Aorta (tissue), 5 donors: ENCODE measurements around the gene NFAM1. TPM values are rescaled to one million over a fixed set of nuclear protein-coding genes. Genes with fewer than 3 reads are reported as not detected.
A peak's percentile ranks its signal among the peaks of the same experiment; 100 is the strongest.

ENCODE experiments used
- ATAC-seq: fragments of 200-7000 bp; cut with Tn5 transposase; one replicate; pipeline ENCODE4 v1.9.1; 2022; ENCODE audit warnings: moderate library complexity; ENCODE audit not compliant: low FRiP score
- DNase-seq, 2 donors: peaks; one replicate each; pipeline ENCODE4 v3.0.0-alpha.2; 2020
- H3K27ac ChIP-seq, 2 donors: one replicate each; pipeline ENCODE4 v1.5.1; 2013; ENCODE audit warnings: low read length in 2 of 2, mild to moderate bottlenecking in 2 of 2, moderate library complexity in 2 of 2, control low read depth in 1 of 2, inconsistent platforms in 1 of 2, low read depth in 1 of 2
- H3K27me3 ChIP-seq, 2 donors: one replicate each; pipeline ENCODE4 v1.6.1; 2013; ENCODE audit warnings: control low read depth in 1 of 2, low read length in 1 of 2, mild to moderate bottlenecking in 1 of 2, moderate library complexity in 1 of 2; ENCODE audit not compliant: insufficient read depth in 2 of 2, control insufficient read depth in 1 of 2
- H3K36me3 ChIP-seq, 2 donors: one replicate each; pipeline ENCODE4 v1.6.1; 2013; ENCODE audit warnings: control low read depth in 1 of 2, low read length in 1 of 2, mild to moderate bottlenecking in 1 of 2; ENCODE audit not compliant: insufficient read depth in 2 of 2, control insufficient read depth in 1 of 2
- H3K4me1 ChIP-seq, 2 donors: one replicate each; pipeline ENCODE4 v1.6.1; 2013; ENCODE audit warnings: low read length in 2 of 2, control low read depth in 1 of 2, mild to moderate bottlenecking in 1 of 2, moderate library complexity in 1 of 2; ENCODE audit not compliant: insufficient read depth in 2 of 2, control insufficient read depth in 1 of 2
- H3K4me3 ChIP-seq, 2 donors: one replicate each; pipeline ENCODE4 v1.5.1; 2013; ENCODE audit warnings: low read length in 2 of 2, control low read depth in 1 of 2, mild to moderate bottlenecking in 1 of 2
- H3K9me3 ChIP-seq: one replicate; pipeline ENCODE4 v1.6.1; 2013; ENCODE audit warnings: mild to moderate bottlenecking, low read length; ENCODE audit not compliant: control insufficient read depth
- WGBS, 2 donors: extraction: QIAGEN DNeasy Blood & Tissue Kit; methylation state at CpG; one replicate each; pipeline ENCODE4 v1.1.7; 2013; 5-methylcytosine and 5-hydroxymethylcytosine counted together
- intact Hi-C, 2 donors: fragments of 100-400 bp; cut with DNase I; formaldehyde crosslinking; loops; one replicate each; pipeline versions ENCODE4 v1.14.2 to v1.15.0; 2022
- polyA plus RNA-seq, 2 donors: library from polyadenylated mRNA; stranded (reverse); fragments of 200-250 nt; gene quantifications; one replicate each; pipeline ENCODE4 v1.2.3, GENCODE V29; 2013
- total RNA-seq, 2 donors: library from RNA; stranded (reverse); fragmentation: NEBNext Ultra II Directional; extraction: Animal tissue kit (Norgen Biotek cat#: 25700); gene quantifications; one replicate each; pipeline ENCODE4 v1.2.1, GENCODE V29; 2021
- donor health status: healthy with polysubstance abuse.
- donor health status: Bipolar disorder and iron deficiency.
- donor health status: DM: no; HTN: no; CAD: no.
- donor health status: DM: no; HTN: no; CAD: no.
- donor health status: DM: yes; HTN: yes; CAD: no.

NFAM1 gene
- total and polyA plus RNA-seq, 4 donors = 0.38 to 10.5 (median 3.9) TPM

DNA sequence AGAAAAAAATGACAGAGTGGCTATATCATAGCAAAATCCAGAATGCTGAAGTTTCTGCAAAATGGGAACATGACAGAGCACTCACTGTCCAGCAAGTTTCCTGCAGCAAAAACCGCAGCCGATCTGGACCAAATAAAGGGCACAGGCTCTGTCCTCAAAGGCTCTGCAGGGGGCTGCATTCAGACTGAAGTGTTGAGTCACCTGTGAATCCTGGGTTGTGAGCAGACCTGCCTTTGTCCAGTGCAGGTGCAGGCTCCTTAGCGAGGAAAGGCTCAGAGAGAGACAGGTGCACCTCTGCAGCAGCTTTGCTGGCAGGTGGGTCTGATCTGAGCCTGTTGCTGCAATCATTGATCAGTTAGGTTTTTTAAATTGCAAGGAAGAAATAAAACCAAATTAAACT is 29.3 kb upstream of the NFAM1 start:
- peak in 1 of 2 donors; percentile 16 for DNase-seq
- H3K9me3 ChIP-seq = no peaks in the 10 kb centered on the region
- ATAC-seq = no peak
- H3K4me1 ChIP-seq = no peaks in the 10 kb centered on the region
- H3K27me3 ChIP-seq = no peaks in the 10 kb centered on the region
- intact Hi-C loops = no loop called here
- WGBS, 2 donors = 53 to 65% methylated on average over 3 of the region's 3 CpGs
- no peak overlapping the region for H3K27ac ChIP-seq
- H3K4me3 ChIP-seq = no peak overlapping the region
- no peaks in the 10 kb centered on the region for H3K36me3 ChIP-seq

DNA sequence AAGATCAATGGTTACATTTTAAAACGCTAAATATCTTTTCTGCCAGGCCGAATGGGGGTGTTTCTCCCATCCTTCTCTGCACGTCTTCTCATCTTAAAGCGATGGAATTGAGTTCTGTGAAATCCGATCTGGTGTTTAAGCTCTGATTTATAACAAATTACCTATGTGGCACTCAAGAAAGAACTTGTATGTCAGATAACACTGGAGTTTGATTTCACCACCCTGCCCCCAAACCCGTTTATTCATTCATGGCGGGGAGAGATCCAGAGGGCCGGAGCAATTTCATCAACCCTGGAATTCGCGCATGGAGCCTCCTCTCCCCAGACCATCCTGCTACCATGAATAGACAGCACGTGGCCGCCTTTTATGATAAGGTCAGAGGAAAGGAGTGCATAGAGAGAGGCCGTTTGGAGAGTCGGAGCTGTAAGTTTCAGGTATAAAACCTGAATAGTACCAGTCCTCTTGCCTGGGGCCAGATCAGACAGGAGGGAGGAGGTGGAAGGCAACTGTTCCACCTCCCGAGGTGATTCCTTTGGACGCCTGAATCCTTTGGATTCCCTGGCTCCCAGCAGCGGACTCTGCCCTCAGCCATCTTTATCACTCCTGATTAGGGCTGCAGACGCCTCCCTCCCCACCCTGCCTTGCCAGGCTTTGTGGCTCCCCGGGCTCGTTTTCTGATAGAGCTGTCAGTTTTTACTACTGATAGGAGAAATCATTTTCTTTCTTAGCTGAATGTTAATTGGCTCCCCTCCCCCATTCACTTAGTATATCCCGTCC is 27.3 kb upstream of the NFAM1 start:
- no peak for ATAC-seq
- Histone ChIP-seq H3K9me3 (no peaks in the 10 kb centered on the region), H3K27me3 (no peaks in the 10 kb centered on the region), H3K4me1 (no peaks in the 10 kb centered on the region), H3K4me3 (no peak overlapping the region), H3K27ac (no peak overlapping the region), H3K36me3 (no peaks in the 10 kb centered on the region)
- 38 to 44% methylated on average over 21 of the region's 21 CpGs for WGBS, 2 donors
- intact Hi-C loops = no loop called here
- no peak for DNase-seq

DNA sequence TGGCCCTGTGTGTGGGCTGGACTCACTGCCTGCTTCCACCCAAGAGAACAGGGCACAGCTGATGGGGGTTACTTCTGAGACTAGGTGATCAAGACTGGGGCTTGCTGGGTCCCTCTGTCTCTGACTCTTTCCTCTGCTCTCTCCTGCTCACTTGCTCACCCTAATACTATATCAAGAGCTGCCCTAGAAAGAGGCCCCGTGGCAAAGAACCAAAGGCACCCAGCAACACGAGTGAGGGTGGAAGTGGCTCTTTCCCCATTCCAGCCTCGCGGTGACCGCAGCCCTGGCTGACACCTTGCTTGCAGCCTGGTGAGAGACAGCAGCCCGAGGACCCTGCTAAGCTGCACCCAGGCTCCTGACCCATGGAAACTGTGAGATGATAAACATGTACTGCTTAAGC is 20.7 kb upstream of the NFAM1 start:
- no peaks in the 10 kb centered on the region for H3K9me3 ChIP-seq
- intact Hi-C loops = no loop called here

DNA sequence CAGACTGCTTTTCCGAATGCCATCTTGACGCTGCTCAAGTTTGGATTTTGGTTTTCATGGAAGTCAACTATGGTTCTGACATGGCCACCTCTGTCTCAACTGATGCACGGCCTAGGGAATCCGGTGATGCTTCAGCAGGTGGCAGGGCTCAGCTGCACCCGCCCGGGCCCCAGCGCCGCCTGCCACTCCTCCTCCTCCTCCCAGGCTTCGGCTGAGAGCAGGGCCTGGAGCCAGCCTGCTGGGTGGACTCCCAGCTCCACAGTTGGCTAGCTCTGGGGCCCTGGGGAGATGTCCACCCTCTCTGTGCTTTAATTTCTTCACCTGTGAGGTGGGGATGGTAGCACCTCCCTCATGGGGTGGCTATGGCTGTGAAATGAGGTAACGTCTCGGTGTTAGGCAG is 20.3 kb upstream of the NFAM1 start:
- intact Hi-C loops = no loop called here
- Histone ChIP-seq H3K27me3 (no peaks in the 10 kb centered on the region), H3K4me3 (no peak overlapping the region), H3K9me3 (no peaks in the 10 kb centered on the region), H3K27ac (no peak overlapping the region), H3K36me3 (no peaks in the 10 kb centered on the region), H3K4me1 (no peaks in the 10 kb centered on the region)
- DNase-seq = peak in 1 of 2 donors; percentile 44
- WGBS, 2 donors = 80 to 83% methylated on average over 11 of the region's 11 CpGs
- ATAC-seq = no peak

More for the DNA sequence above, 20.7 kb upstream of the NFAM1 start:
- Histone ChIP-seq H3K4me1 (no peaks in the 10 kb centered on the region), H3K27me3 (no peaks in the 10 kb centered on the region), H3K4me3 (no peak overlapping the region), H3K27ac (no peak overlapping the region), H3K36me3 (no peaks in the 10 kb centered on the region)
- whole genome bisulfite sequencing, 2 donors = 61 to 72% methylated on average over 6 of the region's 6 CpGs
- DNase-seq (peak in 1 of 2 donors; percentile 55), ATAC-seq (no peak)

DNA sequence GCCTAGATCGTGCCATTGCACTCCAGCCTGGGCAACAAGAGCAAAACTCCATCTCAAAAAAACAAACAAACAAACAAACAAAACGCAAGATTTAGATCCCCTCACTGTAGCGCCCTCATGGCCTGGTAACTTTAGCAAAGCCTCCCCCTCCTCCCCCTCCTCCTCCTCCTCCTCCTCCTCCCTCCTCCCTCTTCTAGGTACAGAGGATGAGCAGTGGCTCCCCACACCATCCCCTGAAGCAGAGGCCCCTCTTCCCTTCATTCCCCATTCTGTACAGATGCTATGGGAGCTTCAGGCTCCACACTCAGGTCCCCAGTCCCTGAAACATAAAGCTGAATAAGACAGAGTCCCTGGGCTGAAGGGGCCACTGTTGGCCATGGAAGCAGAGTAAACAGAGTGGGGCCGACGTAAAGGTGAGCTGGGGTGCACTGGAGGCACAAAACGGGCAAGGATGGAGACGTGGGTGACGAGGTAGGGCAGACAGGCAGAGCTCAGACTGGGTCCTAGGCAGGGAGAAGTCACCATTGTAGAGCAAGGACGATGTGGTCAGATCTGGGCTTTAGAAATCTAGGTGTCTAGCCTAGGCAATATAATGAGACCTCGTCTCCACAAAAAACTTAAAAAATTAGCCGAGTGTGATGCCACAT is 19.4 kb upstream of the NFAM1 start:
- 82 to 83% methylated on average over 11 of the region's 11 CpGs for WGBS, 2 donors
- Histone ChIP-seq H3K36me3 (no peaks in the 10 kb centered on the region), H3K27ac (no peak overlapping the region), H3K27me3 (no peaks in the 10 kb centered on the region), H3K4me3 (no peak overlapping the region), H3K4me1 (no peaks in the 10 kb centered on the region), H3K9me3 (no peaks in the 10 kb centered on the region)
- ATAC-seq (no peak), DNase-seq (peak in 1 of 2 donors; percentile 42)
- intact Hi-C loops = no loop called here

DNA sequence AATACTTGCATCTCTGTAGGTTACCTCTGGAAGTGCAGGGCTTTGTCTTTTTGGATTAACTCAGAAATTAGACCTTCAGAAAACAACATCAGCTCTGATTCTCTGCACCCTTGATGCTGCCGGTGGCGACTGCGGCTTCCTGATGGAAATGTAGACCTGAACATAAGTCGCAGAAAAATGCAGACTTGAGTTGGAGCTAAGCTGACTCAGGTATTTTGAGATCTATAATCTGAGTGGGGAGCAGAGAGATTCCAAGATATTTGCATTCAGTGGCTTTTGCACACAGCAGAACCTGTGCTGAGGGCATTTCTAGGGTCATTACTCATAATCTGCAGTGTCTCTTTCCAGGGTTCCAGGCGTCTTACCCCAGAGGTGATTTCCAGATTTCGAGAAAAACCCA is 18.7 kb upstream of the NFAM1 start:
- Histone ChIP-seq H3K27me3 (no peaks in the 10 kb centered on the region), H3K9me3 (no peaks in the 10 kb centered on the region), H3K4me3 (no peak overlapping the region), H3K4me1 (no peaks in the 10 kb centered on the region), H3K27ac (no peak overlapping the region), H3K36me3 (no peaks in the 10 kb centered on the region)
- 79 to 84% methylated on average over 6 of the region's 6 CpGs for WGBS, 2 donors
- ATAC-seq (no peak), DNase-seq (no peak)
- intact Hi-C loops = no loop called here

DNA sequence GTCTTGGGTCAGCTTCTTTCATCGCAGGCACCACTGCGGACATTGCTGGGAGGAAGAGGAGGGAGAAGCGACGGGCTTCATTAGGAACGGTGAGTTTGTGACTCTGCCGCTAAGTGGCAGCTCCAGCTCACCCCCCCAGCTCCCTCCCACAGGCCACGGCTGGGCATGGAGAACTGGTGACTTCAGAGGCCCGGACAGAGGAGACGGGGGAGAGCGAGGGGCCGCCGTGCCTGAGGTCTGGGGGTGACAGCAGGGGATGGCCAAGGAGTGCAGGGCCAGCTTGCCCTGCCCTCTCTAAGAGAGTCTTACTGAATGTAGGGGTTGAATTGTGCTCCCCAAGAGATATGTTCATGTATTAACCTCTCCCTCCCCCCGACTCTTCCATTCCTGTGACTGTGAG is 13.9 kb upstream of the NFAM1 start:
- intact Hi-C loops = no loop called here
- DNase-seq = no peak
- no peak for ATAC-seq
- no peaks in the 10 kb centered on the region for H3K27me3 ChIP-seq
- H3K36me3 ChIP-seq = no peaks in the 10 kb centered on the region
- WGBS, 2 donors = 83 to 85% methylated on average over 13 of the region's 13 CpGs
- H3K4me1 ChIP-seq = no peaks in the 10 kb centered on the region
- H3K9me3 ChIP-seq = no peaks in the 10 kb centered on the region
- H3K4me3 ChIP-seq = no peak overlapping the region
- no peak overlapping the region for H3K27ac ChIP-seq

DNA sequence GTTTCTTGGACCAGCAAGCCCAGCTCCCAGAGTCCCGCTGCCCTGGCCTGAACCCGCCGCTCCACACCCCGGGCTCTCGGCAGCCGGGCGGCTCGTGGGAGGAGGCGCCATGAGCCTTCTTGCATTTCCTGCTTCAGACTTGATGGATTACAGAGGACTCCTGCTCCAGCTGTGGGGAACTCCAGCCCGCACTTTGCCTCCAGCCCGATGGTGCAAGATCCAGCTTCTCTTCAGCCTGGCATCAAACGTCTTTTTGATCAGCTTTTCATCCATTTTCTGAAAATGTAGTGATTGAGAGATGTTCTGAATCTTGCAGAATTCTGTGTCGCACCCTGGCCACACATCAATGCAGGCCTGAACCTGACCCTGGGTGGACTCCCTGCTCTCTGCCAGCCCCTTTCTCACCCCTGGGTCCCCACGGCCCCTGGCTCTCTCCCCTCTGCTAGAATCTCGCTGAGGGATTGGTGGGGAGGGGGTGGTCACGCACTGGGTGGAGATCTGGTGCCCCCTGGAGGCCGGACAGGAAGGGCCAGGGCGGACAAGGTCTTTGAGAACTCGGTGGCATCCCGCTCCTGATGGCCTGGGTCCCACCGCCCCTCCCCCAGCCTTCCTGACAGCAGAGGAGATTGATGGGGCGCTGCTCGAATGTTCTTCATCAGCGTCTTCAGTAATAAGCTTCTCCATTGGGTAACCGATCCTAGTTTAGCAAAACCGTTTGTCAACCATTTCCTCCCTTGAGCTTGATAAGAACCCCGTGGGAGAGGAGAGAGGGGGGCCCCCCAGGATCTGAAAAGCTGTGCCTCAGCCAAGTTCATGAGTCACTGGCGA is 12.1 kb upstream of the NFAM1 start:
- DNase-seq = peak; percentile 89 to 93
- peak; percentile 90 for ATAC-seq
- intact Hi-C loops = no loop called here
- H3K4me1 ChIP-seq = no peaks in the 10 kb centered on the region
- H3K9me3 ChIP-seq = no peaks in the 10 kb centered on the region
- WGBS, 2 donors = 0 to 1% methylated on average over 27 to 28 of the region's 28 CpGs
- no peaks in the 10 kb centered on the region for H3K27me3 ChIP-seq
- H3K4me3 ChIP-seq = no peak overlapping the region
- H3K36me3 ChIP-seq = no peaks in the 10 kb centered on the region
- H3K27ac ChIP-seq = peak overlapping the region in 1 of 2 donors; percentile 15
